Measurements from ENCODE around the gene TBC1D13.

DNA sequence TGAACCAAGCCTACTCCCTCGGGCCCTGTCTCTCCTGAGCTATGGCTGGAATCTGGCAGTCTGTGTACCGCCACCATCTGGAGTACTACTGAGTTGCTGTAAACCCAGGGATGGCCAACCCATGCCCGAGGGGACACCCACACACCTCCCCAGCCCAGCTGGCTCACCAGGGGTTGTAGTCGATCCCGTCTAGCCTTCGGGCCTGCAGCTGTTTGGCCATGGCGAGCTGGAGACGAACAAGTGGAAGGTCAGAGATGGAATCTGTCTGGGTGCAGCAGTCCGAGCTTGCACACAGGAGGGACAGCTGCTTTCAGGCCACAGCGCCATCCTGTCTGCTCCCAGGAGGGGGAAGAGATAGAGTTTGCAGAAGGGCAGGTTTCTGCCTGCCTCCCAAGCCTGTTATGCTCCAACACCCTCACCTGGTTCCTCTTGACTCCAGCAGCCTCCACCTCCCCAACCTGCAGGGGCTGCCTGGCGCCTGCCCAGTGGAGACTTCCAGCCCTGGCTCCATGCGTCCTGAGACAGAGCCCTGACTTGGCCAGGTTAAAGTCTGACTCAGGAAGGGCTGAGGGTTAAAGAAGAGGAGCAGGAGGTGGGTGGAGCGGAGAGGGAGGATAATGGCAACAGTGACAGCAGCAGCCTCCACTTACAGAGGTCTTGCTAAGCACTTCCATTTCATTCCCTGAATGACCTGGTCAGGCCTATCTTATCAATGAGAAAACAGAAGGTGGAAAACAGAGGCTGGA lies 58.3 kb downstream of the TBC1D13 start:
- TF ChIP-seq, protein P1, sequence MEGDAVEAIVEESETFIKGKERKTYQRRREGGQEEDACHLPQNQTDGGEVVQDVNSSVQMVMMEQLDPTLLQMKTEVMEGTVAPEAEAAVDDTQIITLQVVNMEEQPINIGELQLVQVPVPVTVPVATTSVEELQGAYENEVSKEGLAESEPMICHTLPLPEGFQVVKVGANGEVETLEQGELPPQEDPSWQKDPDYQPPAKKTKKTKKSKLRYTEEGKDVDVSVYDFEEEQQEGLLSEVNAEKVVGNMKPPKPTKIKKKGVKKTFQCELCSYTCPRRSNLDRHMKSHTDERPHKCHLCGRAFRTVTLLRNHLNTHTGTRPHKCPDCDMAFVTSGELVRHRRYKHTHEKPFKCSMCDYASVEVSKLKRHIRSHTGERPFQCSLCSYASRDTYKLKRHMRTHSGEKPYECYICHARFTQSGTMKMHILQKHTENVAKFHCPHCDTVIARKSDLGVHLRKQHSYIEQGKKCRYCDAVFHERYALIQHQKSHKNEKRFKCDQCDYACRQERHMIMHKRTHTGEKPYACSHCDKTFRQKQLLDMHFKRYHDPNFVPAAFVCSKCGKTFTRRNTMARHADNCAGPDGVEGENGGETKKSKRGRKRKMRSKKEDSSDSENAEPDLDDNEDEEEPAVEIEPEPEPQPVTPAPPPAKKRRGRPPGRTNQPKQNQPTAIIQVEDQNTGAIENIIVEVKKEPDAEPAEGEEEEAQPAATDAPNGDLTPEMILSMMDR (IDR thresholded peaks at IDR 0.05; ENCODE audit: low read length) = no peak
- TF ChIP-seq EZH2 (IDR thresholded peaks at IDR 0.05; ENCODE audit: borderline replicate concordance, low read length) = no peak

Data from OCI-LY1 (cell line).